PC-3 (cell line): ENCODE measurements around the gene JARID2. TPM values are rescaled to one million over a fixed set of nuclear protein-coding genes. Genes with fewer than 3 reads are reported as not detected.

Source experiments
- ATAC-seq: fragments of 200-7000 bp; cut with Tn5 transposase; 2 replicates; pipeline ENCODE4 v1.9.1; 2020; ENCODE audit warnings: mild to moderate bottlenecking, moderate library complexity
- BruUV-seq: library from RNA; stranded (reverse); fragments of 400-500 nt; replicated peaks from 2 replicates; lab custom pipeline; 2021; lab: Mats Ljungman, UMichigan
- CTCF ChIA-PET: fragments of 300-600 bp; sonication (Branson Sonifier 250); formaldehyde crosslinking; loops from one replicate; lab custom pipeline; 2022; ENCODE audit warnings: antibody characterized with exemption; lab: Charles Lee
- POLR2A ChIA-PET: fragments of 300-600 bp; sonication (Branson Sonifier 250); formaldehyde crosslinking; loops from one replicate; lab custom pipeline; 2022; ENCODE audit warnings: antibody characterized with exemption; ENCODE audit not compliant: unreplicated experiment; lab: Charles Lee
- DNase-seq: peaks from one replicate; pipeline ENCODE4 v3.0.0-alpha.2; 2015
- H2AFZ ChIP-seq: fragments of 300-600 bp; sonication (generic); 2 replicates; pipeline ENCODE4 v1.6.0; 2016; ENCODE audit warnings: antibody characterized with exemption, low read length
- H3F3A ChIP-seq: fragments of 300-600 bp; sonication (generic); one replicate; pipeline ENCODE4 v1.6.0; 2017; ENCODE audit warnings: antibody characterized with exemption, low read length, control low read depth, mild to moderate bottlenecking; ENCODE audit not compliant: unreplicated experiment
- H3K27ac ChIP-seq: fragments of 300-600 bp; sonication (generic); 2 replicates; pipeline ENCODE4 v1.5.1; 2016; ENCODE audit warnings: mild to moderate bottlenecking, low read length
- H3K27me3 ChIP-seq: fragments of 300-600 bp; sonication (generic); 2 replicates; pipeline ENCODE4 v1.6.1; 2016; ENCODE audit warnings: low read length, mixed read lengths
- H3K36me3 ChIP-seq: fragments of 300-600 bp; sonication (generic); 2 replicates; pipeline ENCODE4 v1.6.1; 2016; ENCODE audit warnings: low read depth, mixed run types, low read length, mixed read lengths
- H3K4me1 ChIP-seq: fragments of 300-600 bp; sonication (generic); 2 replicates; pipeline ENCODE4 v1.5.1; 2016; ENCODE audit warnings: low read length; ENCODE audit not compliant: insufficient read depth
- H3K4me2 ChIP-seq: fragments of 300-600 bp; sonication (generic); 2 replicates; pipeline ENCODE4 v1.6.0; 2016; ENCODE audit warnings: low read length
- H3K4me3 ChIP-seq: fragments of 300-600 bp; sonication (generic); 2 replicates; pipeline ENCODE4 v1.5.1; 2016; ENCODE audit warnings: mild to moderate bottlenecking, low read length, mixed read lengths
- H3K79me2 ChIP-seq: fragments of 300-600 bp; sonication (generic); 2 replicates; pipeline ENCODE4 v1.6.1; 2017; ENCODE audit warnings: low read length, mixed read lengths
- H3K9ac ChIP-seq: fragments of 300-600 bp; sonication (generic); 2 replicates; pipeline ENCODE4 v1.6.0; 2016; ENCODE audit warnings: mild to moderate bottlenecking, low read length
- H3K9me2 ChIP-seq: fragments of 300-600 bp; sonication (generic); replicated peaks from 2 replicates; pipeline ENCODE4 v1.6.1; 2016; ENCODE audit warnings: mixed run types, low read length, mixed read lengths
- H3K9me3 ChIP-seq: fragments of 300-600 bp; sonication (generic); 2 replicates; pipeline ENCODE4 v1.6.1; 2016; ENCODE audit warnings: low read length, mixed read lengths
- H4K20me1 ChIP-seq: fragments of 300-600 bp; sonication (generic); 2 replicates; pipeline ENCODE4 v1.6.1; 2016; ENCODE audit warnings: low read length, mixed read lengths
- EZH2 ChIP-seq: fragments of 300-600 bp; sonication (generic); IDR thresholded peaks from one replicate; pipeline ENCODE4 v1.6.1; 2017; ENCODE audit warnings: antibody characterized with exemption, mild to moderate bottlenecking, low read length; ENCODE audit not compliant: unreplicated experiment
- EZH2phosphoT487 ChIP-seq: fragments of 300-600 bp; sonication (generic); IDR thresholded peaks from 2 replicates; pipeline ENCODE4 v1.6.1; 2018; ENCODE audit warnings: mild to moderate bottlenecking, antibody characterized with exemption, low read length, borderline replicate concordance
- intact Hi-C: fragments of 100-400 bp; cut with micrococcal nuclease; formaldehyde crosslinking; loops from 2 replicates; pipeline ENCODE4 v1.9.0; 2023
- total RNA-seq: library from RNA; depleted of rRNA; stranded (reverse); fragments of >200 nt; gene quantifications from 2 replicates; pipeline ENCODE4 v1.2.3, GENCODE V29; 2014
- TF ChIP-seq, protein P1 (sequence below): fragments of 300-600 bp; sonication (generic); conservative IDR thresholded peaks from 2 replicates; pipeline ENCODE4 v1.5.1; 2017; ENCODE audit warnings: antibody characterized with exemption, low read depth, mild to moderate bottlenecking, low read length

JARID2 gene
- total RNA-seq, 1 experiment from 2014 or later, result 11.0 TPM

DNA sequence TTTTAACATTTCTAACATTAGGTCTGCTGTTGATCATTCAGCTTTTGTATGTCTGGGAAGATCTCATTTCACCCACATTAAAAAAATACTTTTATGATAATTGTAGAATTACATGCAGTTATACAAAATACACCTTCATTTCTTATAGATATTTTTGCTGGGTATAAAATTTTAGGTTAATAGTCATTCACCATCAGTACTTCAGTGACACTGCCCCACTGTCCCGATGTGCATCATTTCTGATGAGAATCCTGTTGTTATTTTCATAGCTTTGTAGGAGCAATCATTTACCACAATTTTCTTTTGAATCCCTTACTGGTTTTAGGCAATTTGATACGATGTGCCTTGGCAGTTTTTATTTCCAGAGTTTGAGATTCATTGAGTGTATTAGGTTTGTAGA is 173.6 kb downstream of the JARID2 start:
- 0 out of 2 replicates have a peak, but pooled peaks cover 9% of the 10 kb centered on the region for H4K20me1 ChIP-seq
- no peak overlapping the region for H3K9ac ChIP-seq
- H3K79me2 ChIP-seq, result peaks cover 57% of the 10 kb centered on the region
- no peak overlapping the region for H3K4me2 ChIP-seq
- no peak overlapping the region for H3K4me3 ChIP-seq
- H3K9me2 ChIP-seq, result no peaks in the 10 kb centered on the region
- peaks cover 23% of the 10 kb centered on the region for H3K4me1 ChIP-seq
- ChIA-PET CTCF (no interaction called here), POLR2A (no interaction called here)
- no peaks in the 10 kb centered on the region for H3F3A ChIP-seq
- peaks cover 9% of the 10 kb centered on the region for H3K9me3 ChIP-seq
- no peak for DNase-seq
- no peak overlapping the region for H2AFZ ChIP-seq
- intact Hi-C loops, result no loop called here
- BruUV-seq, result no TSS peak
- no peak for ATAC-seq
- H3K36me3 ChIP-seq, result peaks cover 16% of the 10 kb centered on the region
- TF ChIP-seq EZH2 (no peak), EZH2phosphoT487 (no peak)
- TF ChIP-seq, protein P1, sequence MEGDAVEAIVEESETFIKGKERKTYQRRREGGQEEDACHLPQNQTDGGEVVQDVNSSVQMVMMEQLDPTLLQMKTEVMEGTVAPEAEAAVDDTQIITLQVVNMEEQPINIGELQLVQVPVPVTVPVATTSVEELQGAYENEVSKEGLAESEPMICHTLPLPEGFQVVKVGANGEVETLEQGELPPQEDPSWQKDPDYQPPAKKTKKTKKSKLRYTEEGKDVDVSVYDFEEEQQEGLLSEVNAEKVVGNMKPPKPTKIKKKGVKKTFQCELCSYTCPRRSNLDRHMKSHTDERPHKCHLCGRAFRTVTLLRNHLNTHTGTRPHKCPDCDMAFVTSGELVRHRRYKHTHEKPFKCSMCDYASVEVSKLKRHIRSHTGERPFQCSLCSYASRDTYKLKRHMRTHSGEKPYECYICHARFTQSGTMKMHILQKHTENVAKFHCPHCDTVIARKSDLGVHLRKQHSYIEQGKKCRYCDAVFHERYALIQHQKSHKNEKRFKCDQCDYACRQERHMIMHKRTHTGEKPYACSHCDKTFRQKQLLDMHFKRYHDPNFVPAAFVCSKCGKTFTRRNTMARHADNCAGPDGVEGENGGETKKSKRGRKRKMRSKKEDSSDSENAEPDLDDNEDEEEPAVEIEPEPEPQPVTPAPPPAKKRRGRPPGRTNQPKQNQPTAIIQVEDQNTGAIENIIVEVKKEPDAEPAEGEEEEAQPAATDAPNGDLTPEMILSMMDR, result no peak
- H3K27ac ChIP-seq, result no peak overlapping the region
- no peaks in the 10 kb centered on the region for H3K27me3 ChIP-seq

GRCh38 chr6:15420959-15421438 is 175.1 kb downstream of the JARID2 start:
- Histone ChIP-seq H3K36me3 (peaks cover 16% of the 10 kb centered on the region), H3K9ac (no peak overlapping the region), H3K4me2 (no peak overlapping the region), H3K27me3 (no peaks in the 10 kb centered on the region), H4K20me1 (0 out of 2 replicates have a peak, but pooled peaks cover 9% of the 10 kb centered on the region), H3K4me1 (peaks cover 24% of the 10 kb centered on the region), H3K79me2 (peaks cover 72% of the 10 kb centered on the region), H3K27ac (no peak overlapping the region), H3F3A (no peaks in the 10 kb centered on the region), H3K9me3 (peaks cover 9% of the 10 kb centered on the region), H3K9me2 (no peaks in the 10 kb centered on the region), H2AFZ (no peak overlapping the region), H3K4me3 (no peak overlapping the region)
- intact Hi-C loops, result no loop called here
- POLR2A ChIA-PET, result no interaction called here
- DNase-seq (no peak), ATAC-seq (no peak)
- TF ChIP-seq, protein P1, result no peak
- TF ChIP-seq EZH2phosphoT487 (no peak), EZH2 (no peak)
- CTCF ChIA-PET, result no interaction called here
- no TSS peak for BruUV-seq

DNA sequence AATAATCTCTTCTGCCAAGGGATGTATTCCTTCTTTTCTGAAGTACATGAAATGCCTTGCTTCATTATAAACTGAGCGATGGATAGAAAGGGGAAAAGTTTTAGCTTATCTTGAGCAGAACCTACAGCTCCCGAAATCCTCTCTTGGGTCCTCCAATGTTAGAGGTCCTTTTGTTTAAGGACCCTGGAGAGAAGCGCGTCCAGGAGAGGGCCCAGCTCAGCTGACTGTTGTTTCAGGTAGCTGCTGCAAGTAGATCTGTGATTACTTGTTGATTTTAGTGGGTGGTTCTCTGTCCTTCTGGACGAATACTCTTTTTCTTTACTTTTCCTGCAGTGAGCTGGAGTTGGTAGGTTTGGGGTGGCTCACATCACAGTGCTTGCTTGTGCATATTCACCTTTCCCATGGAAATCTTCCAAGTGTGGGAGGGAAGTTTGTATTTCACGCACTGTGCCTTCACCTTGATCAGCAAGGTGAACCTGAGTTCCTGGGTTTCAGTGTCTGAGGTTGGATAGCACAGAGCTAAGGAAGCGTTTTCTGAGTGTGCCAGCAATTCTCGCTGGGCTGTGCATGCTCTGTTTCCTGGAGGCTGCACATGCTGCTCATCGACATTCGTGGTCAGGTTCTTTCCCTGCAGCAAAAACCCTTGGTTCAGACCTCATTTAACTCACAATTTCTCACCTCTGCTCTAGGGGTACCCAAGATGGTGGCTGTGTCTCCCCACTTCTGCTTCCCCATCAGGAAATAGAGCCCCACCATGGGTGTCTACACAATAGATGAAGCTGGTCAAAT is 176.3 kb downstream of the JARID2 start:
- Histone ChIP-seq H3K9me2 (no peaks in the 10 kb centered on the region), H4K20me1 (0 out of 2 replicates have a peak, but pooled peaks cover 9% of the 10 kb centered on the region), H3K4me3 (no peak overlapping the region), H3K79me2 (peaks cover 74% of the 10 kb centered on the region), H3K9me3 (peaks cover 9% of the 10 kb centered on the region), H3K4me1 (peaks cover 25% of the 10 kb centered on the region; the same call in 1 of the 2 replicates), H3K9ac (no peak overlapping the region), H3K27me3 (no peaks in the 10 kb centered on the region), H3K4me2 (no peak overlapping the region), H3K27ac (no peak overlapping the region), H3F3A (no peaks in the 10 kb centered on the region), H3K36me3 (peaks cover 16% of the 10 kb centered on the region), H2AFZ (no peak overlapping the region)
- POLR2A ChIA-PET, result no interaction called here
- BruUV-seq, result no TSS peak
- intact Hi-C loops, result no loop called here
- CTCF ChIA-PET, result no interaction called here
- ATAC-seq (no peak), DNase-seq (no peak)
- TF ChIP-seq, protein P1, result no peak
- TF ChIP-seq EZH2phosphoT487, result no peak
- no peak for TF ChIP-seq EZH2
